ENCODE results near the gene DNAJC15.
A peak's percentile ranks its signal among the peaks of the same experiment; 100 is the strongest.
"Not testable (repeated sequence)": the region's sequence is repeated elsewhere in the genome, so short reads cannot be mapped to it uniquely, and the experiment has no call there.

The DNAJC15 gene

GRCh38 chr13:43057653-43058317 lies 34.4 kb downstream of the DNAJC15 start:
- TF ChIP-seq CTCF (IDR thresholded peaks at IDR 0.05; ENCODE audit: low read depth, low read length, missing control alignments): no peak
- peak; percentile 53 for DNase-seq (ENCODE audit: low read depth)
- H3K4me3 ChIP-seq (ENCODE audit: low read depth, low read length): no peak overlapping the region
- in situ Hi-C loops (cut with HindIII; ENCODE audit: low sequenced_read_pairs): no loop called here

GRCh38 chr13:43058318-43058674 lies 34.9 kb downstream of the DNAJC15 start:
- no peak for DNase-seq (ENCODE audit: low read depth)
- TF ChIP-seq CTCF (IDR thresholded peaks at IDR 0.05; ENCODE audit: low read depth, low read length, missing control alignments): no peak
- in situ Hi-C loops (cut with HindIII; ENCODE audit: low sequenced_read_pairs): no loop called here
- no peak overlapping the region for H3K4me3 ChIP-seq (ENCODE audit: low read depth, low read length)

GRCh38 chr13:43058831-43059230 lies 35.4 kb downstream of the DNAJC15 start:
- no peak for TF ChIP-seq CTCF (IDR thresholded peaks at IDR 0.05; ENCODE audit: low read depth, low read length, missing control alignments)
- DNase-seq (ENCODE audit: low read depth): no peak
- in situ Hi-C loops (cut with HindIII; ENCODE audit: low sequenced_read_pairs): no loop called here
- no peak overlapping the region for H3K4me3 ChIP-seq (ENCODE audit: low read depth, low read length)

GRCh38 chr13:43059779-43060178 lies 36.4 kb downstream of the DNAJC15 start:
- DNase-seq (ENCODE audit: low read depth); H3K4me3 ChIP-seq (ENCODE audit: low read depth, low read length); in situ Hi-C loops (cut with HindIII; ENCODE audit: low sequenced_read_pairs): not testable (repeated sequence)

GRCh38 chr13:43060806-43061205 lies 37.4 kb downstream of the DNAJC15 start:
- in situ Hi-C loops (cut with HindIII; ENCODE audit: low sequenced_read_pairs); DNase-seq (ENCODE audit: low read depth); H3K4me3 ChIP-seq (ENCODE audit: low read depth, low read length): not testable (repeated sequence)

- no peak for DNase-seq (ENCODE audit: low read depth)
- in situ Hi-C loops (cut with HindIII; ENCODE audit: low sequenced_read_pairs): no loop called here
- no peak overlapping the region for H3K4me3 ChIP-seq (ENCODE audit: low read depth, low read length)
- TF ChIP-seq CTCF (IDR thresholded peaks at IDR 0.05; ENCODE audit: low read depth, low read length, missing control alignments): no peak
These were observed 38.3 kb downstream of the DNAJC15 start for GRCh38 chr13:43061496-43062280.

GRCh38 chr13:43071824-43072223 lies 48.4 kb downstream of the DNAJC15 start:
- TF ChIP-seq CTCF (IDR thresholded peaks at IDR 0.05; ENCODE audit: low read depth, low read length, missing control alignments): no peak
- in situ Hi-C loops (cut with HindIII; ENCODE audit: low sequenced_read_pairs): no loop called here
- H3K4me3 ChIP-seq (ENCODE audit: low read depth, low read length): no peak overlapping the region
- no peak for DNase-seq (ENCODE audit: low read depth)
